ENCODE data around the gene ARL2.
A peak's percentile ranks its signal among the peaks of the same experiment; 100 is the strongest.

The ARL2 gene

DNA sequence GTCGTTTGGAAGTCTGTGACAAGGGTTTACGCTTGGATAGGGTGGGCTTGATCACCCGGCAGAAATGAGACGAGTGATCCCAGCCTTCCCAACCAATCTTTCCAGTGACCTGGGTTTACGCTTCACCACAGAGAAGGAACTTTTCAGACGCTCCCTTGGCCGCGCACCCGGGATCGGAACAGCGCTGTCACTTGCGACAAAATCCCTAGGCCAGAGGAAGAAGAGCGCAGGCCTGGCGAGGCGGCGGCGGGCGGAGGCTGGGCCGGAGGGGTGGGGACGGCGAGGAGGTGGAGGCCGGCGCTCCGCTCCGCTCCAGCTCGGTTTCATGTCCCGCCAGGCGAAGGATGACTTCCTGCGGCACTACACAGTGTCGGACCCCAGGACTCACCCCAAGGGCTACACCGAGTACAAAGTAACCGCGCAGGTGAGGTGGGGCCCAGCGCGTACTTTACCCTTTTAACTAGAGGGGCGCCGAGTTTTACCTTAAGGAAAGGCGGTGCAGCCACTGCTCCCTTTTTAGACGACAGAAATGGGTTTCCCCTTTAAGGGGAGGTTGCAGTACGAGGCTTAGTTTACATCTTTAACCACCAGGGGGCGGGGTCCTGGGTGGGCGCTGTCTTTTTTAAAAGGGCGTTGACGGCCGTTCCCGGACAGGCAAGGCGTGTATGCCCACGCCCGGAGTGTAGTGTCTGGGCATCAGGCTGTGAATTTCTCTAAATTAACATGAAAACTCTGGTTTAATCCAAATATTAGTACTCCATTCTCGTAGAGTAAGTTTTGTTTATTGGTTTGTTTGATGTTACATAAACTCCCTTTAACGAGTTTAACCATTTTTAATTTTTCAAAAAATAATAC lies 13.5 kb downstream of the ARL2 start, which contains the start of gene SNX15:
TSS of gene SNX15 (plus strand) at position 227 of the 855 bp plus-strand sequence. CDS start at position 326, 99 bp downstream.
- H3K27ac ChIP-seq = peak within 1 kb of the TSS; percentile 95
- CTCF ChIA-PET = interaction anchor here (0.6 to 2.2 kb wide), 5 partner anchors 13 to 147 kb away, joined by 3 to 14 read pairs (median 4); partner anchors contain the start of gene ARL2
- peak; percentile 95 for DNase-seq (ENCODE audit: low spot score)
- POLR2A ChIA-PET (ENCODE audit: low non-redundant PET) = no interaction called here
- TF ChIP-seq, protein P1, sequence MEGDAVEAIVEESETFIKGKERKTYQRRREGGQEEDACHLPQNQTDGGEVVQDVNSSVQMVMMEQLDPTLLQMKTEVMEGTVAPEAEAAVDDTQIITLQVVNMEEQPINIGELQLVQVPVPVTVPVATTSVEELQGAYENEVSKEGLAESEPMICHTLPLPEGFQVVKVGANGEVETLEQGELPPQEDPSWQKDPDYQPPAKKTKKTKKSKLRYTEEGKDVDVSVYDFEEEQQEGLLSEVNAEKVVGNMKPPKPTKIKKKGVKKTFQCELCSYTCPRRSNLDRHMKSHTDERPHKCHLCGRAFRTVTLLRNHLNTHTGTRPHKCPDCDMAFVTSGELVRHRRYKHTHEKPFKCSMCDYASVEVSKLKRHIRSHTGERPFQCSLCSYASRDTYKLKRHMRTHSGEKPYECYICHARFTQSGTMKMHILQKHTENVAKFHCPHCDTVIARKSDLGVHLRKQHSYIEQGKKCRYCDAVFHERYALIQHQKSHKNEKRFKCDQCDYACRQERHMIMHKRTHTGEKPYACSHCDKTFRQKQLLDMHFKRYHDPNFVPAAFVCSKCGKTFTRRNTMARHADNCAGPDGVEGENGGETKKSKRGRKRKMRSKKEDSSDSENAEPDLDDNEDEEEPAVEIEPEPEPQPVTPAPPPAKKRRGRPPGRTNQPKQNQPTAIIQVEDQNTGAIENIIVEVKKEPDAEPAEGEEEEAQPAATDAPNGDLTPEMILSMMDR (conservative IDR thresholded peaks at IDR 0.05; ENCODE audit: low read depth) = peak; percentile 50

GRCh38 chr11:65032216-65032615 lies 18.3 kb downstream of the ARL2 start:
- peak overlapping the region; percentile 4; the same call in 1 of the 2 replicates for H3K27ac ChIP-seq
- POLR2A ChIA-PET (ENCODE audit: low non-redundant PET) = no interaction called here
- DNase-seq (ENCODE audit: low spot score) = no peak
- TF ChIP-seq, protein P1 (conservative IDR thresholded peaks at IDR 0.05; ENCODE audit: low read depth) = no peak
- CTCF ChIA-PET = interaction anchor here (0.6 to 0.9 kb wide), 2 partner anchors 18 to 22 kb away, joined by 3 to 4 read pairs; partner anchors contain the start of gene ARL2

- TF ChIP-seq, protein P1 (conservative IDR thresholded peaks at IDR 0.05; ENCODE audit: low read depth) = no peak
- ChIA-PET POLR2A (ENCODE audit: low non-redundant PET) (no interaction called here), CTCF (interaction anchor here (0.6 kb wide), 1 partner anchor 69 kb away, joined by 3 read pairs; no protein-coding TSS in a partner anchor)
- H3K27ac ChIP-seq = peak overlapping the region; percentile 26
- no peak for DNase-seq (ENCODE audit: low spot score)
Observed at GRCh38 chr11:65034423-65034822, 20.5 kb downstream of the ARL2 start.

GRCh38 chr11:65035579-65035978 lies 21.6 kb downstream of the ARL2 start:
- TF ChIP-seq, protein P1 (conservative IDR thresholded peaks at IDR 0.05; ENCODE audit: low read depth) = no peak
- peak overlapping the region; percentile 6; the same call in 1 of the 2 replicates for H3K27ac ChIP-seq

GRCh38 chr11:65036931-65037330 lies 23.0 kb downstream of the ARL2 start:
- CTCF ChIA-PET = interaction anchor here (0.7 to 1.1 kb wide), 2 partner anchors 97 to 143 kb away, joined by 3 read pairs; no protein-coding TSS in a partner anchor
- TF ChIP-seq, protein P1 (conservative IDR thresholded peaks at IDR 0.05; ENCODE audit: low read depth) = no peak
- POLR2A ChIA-PET (ENCODE audit: low non-redundant PET) = no interaction called here
- no peak for DNase-seq (ENCODE audit: low spot score)
- H3K27ac ChIP-seq = peak overlapping the region; percentile 53

More at GRCh38 chr11:65035579-65035978, 21.6 kb downstream of the ARL2 start:
- no peak for DNase-seq (ENCODE audit: low spot score)
- CTCF ChIA-PET = no interaction called here
- POLR2A ChIA-PET (ENCODE audit: low non-redundant PET) = no interaction called here

GRCh38 chr11:65040520-65040846 lies 26.5 kb downstream of the ARL2 start:
- DNase-seq (ENCODE audit: low spot score) = no peak
- TF ChIP-seq, protein P1 (conservative IDR thresholded peaks at IDR 0.05; ENCODE audit: low read depth) = no peak
- CTCF ChIA-PET = interaction anchor here (0.7 to 1.4 kb wide), 3 partner anchors 27 to 153 kb away, joined by 3 to 4 read pairs (median 3); partner anchors contain the start of gene ARL2
- H3K27ac ChIP-seq = peak overlapping the region; percentile 97
- POLR2A ChIA-PET (ENCODE audit: low non-redundant PET) = interaction anchor here (0.6 kb wide), 2 partner anchors 21 to 34 kb away, joined by 3 to 8 read pairs; no protein-coding TSS in a partner anchor
